Right renal cortex interstitium (tissue), 3 donors: ENCODE measurements around the gene SETDB1. TPM values are rescaled to one million over a fixed set of nuclear protein-coding genes. Genes with fewer than 3 reads are reported as not detected.
"Not testable (repeated sequence)": the region's sequence is repeated elsewhere in the genome, so short reads cannot be mapped to it uniquely, and the experiment has no call there.

Experiments used
- DNase-seq, 3 donors: peaks; one replicate each; pipeline ENCODE4 v3.0.0-alpha.2; 2013; ENCODE audit warnings: low read depth in 3 of 3, low spot score in 2 of 3
- polyA plus RNA-seq, 3 donors: library from polyadenylated mRNA; unstranded; fragments of 120-200 nt; gene quantifications; one replicate each; pipeline ENCODE4 v1.2.1, GENCODE V29; 2013; ENCODE audit not compliant: insufficient read length in 3 of 3

Gene SETDB1
- polyA plus RNA-seq, 3 donors = 77.4 to 90.5 (median 84.1) TPM

GRCh38 chr1:150928286-150928685, 2.1 kb downstream of the SETDB1 start:
- DNase-seq = no peak

DNA sequence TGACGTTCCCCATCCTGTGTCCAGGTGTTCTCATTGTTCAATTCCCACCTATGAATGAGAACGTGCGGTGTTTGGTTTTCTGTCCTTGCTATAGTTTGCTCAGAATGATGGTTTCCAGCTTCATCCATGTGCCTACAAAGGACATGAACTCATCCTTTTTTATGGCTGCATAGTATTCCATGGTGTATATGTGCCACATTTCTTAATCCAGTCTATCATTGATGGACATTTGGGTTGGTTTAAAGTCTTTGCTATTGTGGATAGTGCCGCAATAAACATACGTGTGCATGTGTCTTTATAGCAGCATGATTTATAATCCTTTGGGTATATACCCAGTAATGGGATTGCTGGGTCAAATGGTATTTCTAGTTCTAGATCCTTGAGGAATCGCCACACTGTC, 2.6 kb downstream of the SETDB1 start:
- not testable (repeated sequence) for DNase-seq

DNA sequence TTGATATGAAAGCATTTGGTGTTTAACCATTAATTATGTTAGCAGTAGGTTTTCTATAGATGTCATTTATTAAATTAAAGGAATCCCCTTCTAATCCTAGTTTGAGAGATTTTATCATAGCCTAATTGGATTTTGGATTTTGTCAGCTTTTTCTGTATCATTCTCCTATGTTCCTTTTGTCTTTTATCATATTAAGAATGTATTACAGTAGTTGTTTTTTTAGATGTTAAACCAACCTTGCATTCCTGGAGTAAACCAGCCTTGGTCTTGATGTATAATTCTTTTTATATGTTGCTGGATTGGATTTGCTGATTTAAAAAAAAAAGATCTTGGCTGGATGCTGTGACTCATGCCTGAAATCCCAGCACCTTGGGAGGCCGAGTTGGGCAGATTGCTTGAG, 5.6 kb downstream of the SETDB1 start:
- no peak for DNase-seq

GRCh38 chr1:150944856-150945255, 18.7 kb downstream of the SETDB1 start:
- no peak for DNase-seq

DNA sequence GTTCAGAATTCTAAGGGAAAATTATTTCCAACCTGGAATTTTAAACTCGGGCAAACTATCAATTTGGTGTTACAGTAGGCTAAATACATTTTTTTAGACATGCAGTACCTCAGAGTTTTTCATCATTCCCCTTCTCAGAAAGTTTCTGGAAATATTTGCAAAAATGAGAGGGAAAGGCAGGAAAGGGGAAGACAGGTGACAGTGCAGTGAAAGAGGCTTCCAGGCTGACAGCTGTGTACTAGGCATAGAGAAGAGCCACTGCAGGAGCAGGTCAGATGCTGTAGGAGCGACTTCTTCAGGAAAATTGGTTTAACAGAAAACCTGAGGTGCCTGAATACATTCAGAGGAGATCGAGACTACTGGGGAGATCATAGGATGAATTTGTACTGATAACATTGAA, 28.5 kb downstream of the SETDB1 start:
- DNase-seq = no peak

DNA sequence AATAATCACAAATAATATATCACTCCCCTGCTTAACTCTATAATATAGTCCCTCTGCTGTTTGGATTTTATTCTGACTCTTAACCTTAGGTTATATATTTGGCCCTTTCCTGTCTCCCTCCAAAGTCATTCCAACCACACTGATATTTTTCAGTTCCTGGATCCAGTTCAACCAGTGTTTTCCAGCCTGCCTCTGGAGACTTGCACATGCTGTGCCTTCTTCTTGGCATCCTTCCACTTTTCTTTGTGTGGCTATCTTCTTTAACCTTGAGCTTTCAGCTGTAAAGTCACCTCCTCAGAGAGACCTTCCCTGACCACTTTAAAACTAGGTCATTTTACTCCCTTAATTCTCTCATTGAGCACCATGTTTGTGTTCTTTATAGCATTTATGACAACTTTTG, 29.1 kb downstream of the SETDB1 start:
- no peak for DNase-seq

DNA sequence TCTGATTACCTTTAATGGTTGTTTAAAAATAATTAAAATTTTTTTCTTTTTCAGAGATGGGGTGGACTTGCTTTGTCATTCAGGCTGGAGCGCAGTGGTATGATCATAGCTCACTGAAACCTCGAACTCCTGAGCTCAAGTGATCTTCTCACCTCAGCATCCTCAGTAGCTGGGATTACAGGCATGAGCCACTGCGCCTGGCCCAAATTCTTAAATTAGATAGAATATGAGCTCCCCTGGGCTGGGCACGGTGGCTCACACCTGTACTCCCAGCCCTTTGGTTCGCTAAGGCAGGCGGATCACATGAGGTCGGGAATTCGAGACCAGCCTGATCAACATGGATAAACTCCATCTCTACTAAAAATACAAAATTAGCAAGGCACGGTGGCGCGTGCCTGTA, 31.5 kb downstream of the SETDB1 start:
- no peak for DNase-seq

DNA sequence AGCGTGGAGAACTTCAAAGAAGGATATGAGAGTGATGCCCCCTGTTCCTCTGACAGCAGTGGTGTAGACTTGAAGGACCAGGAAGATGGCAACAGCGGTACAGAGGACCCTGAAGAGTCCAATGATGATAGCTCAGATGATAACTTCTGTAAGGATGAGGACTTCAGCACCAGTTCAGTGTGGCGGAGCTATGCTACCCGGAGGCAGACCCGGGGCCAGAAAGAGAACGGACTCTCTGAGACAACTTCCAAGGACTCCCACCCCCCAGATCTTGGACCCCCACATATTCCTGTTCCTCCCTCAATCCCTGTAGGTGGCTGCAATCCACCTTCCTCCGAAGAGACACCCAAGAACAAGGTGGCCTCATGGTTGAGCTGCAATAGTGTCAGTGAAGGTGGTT, 34.5 kb downstream of the SETDB1 start:
- no peak for DNase-seq

GRCh38 chr1:150961756-150962155, 35.6 kb downstream of the SETDB1 start:
- DNase-seq = no peak

DNA sequence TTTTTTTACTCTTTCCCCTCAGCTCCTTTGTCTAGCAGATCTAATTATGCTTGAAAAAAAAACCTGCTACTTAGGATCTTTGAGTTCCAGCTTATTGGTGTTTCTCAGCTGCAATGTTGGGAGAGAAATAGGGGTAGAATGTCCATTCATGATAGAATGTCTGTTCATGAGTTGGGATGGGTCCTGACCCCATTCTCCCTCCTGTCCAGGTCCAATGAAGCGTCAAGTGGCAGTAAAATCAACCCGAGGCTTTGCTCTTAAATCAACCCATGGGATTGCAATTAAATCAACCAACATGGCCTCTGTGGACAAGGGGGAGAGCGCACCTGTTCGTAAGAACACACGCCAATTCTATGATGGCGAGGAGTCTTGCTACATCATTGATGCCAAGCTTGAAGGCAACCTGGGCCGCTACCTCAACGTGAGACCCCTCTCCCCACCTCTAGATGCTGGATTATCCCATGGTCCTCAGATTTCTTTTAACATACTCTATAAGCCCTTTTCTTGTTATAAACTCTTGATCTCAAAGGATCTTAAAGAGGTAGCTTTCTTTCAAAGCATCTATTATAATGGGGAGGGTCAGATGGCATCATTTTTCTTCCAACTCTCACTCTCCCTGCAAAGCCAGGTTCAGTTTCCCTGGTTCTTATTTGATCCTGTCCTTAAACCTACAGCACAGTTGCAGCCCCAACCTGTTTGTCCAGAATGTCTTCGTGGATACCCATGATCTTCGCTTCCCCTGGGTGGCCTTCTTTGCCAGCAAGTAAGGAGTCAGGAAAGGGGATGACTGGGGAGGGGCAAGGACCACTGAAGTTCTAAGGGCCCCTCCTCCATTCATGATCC, 37.4 kb downstream of the SETDB1 start:
- no peak for DNase-seq

DNA sequence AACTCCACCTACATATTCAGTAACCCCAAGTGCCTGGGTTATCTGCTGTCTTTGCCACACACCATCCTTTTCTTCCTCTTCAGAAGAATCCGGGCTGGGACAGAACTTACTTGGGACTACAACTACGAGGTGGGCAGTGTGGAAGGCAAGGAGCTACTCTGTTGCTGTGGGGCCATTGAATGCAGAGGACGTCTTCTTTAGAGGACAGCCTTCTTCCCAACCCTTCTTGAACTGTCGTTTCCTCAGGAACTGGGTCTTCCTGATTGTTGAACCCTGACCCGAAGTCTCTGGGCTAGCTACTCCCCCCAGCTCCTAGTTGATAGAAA, 38.0 kb downstream of the SETDB1 start:
- no peak for DNase-seq

- DNase-seq = no peak
These were observed 39.4 kb downstream of the SETDB1 start for GRCh38 chr1:150965605-150966004.

DNA sequence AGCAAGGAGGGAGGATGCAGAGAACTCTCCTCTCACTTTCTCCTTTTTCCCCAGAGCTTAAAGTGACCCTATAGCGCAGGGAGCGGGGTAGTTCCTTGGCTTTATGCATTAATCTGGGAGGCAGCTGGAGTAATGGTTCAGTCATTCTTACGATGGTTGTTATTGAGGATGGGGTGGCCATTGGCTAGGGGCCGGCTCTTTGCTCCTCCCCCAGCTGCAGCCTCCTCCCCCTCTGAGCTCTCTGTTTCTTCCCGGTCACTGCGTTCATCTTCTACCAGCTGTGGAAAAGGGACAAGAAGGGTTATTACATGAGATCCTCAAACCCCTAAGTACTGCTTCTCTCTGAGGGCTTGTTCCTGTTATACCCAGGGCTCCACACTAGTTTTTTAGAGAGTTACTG, 39.8 kb downstream of the SETDB1 start:
- no peak for DNase-seq

DNA sequence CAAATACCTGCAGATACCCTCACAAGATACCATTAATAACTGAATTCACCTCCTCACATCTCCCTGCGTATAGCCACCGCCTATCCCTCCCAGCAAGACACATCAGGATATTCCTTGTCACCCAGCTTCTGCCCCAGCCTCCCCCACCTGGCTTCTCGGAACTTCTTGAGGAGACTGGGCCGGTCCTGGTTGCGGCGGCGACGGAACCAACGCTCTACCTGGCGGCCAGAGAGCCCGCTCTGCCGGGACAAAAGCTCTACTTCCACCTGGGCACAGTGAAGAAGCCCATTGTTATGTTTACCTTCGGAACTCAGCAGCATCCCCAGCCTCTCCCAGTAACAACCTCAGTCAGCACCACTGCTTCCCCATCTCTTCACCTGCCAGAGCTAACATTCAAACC, 41.8 kb downstream of the SETDB1 start:
- DNase-seq = no peak

- no peak for DNase-seq
These were observed 42.3 kb downstream of the SETDB1 start for GRCh38 chr1:150968491-150968890.

DNA sequence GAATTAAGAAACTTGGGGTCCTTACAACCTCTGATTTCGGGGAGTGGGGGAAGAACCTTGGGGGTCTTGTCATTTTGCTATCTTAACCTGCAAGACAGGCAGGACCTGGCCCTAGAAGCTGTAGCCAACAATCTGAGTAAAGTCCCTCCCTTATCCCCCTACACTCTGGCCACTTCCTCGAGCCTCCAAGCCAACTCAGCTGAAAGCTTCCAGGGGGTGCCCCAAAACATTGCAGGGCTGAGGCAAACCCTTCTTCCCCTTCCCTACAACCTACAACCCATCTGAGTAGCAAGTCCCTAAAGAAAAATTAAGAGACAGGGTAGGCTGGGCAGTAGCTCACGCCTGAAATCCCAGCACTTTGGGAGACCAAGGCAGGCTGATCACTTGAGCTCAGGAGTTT, 43.5 kb downstream of the SETDB1 start:
- DNase-seq = no peak

- DNase-seq = no peak
These were observed 44.8 kb downstream of the SETDB1 start for GRCh38 chr1:150970808-150971582.

- DNase-seq = no peak
These were observed 45.6 kb downstream of the SETDB1 start for GRCh38 chr1:150971583-150972416.

DNA sequence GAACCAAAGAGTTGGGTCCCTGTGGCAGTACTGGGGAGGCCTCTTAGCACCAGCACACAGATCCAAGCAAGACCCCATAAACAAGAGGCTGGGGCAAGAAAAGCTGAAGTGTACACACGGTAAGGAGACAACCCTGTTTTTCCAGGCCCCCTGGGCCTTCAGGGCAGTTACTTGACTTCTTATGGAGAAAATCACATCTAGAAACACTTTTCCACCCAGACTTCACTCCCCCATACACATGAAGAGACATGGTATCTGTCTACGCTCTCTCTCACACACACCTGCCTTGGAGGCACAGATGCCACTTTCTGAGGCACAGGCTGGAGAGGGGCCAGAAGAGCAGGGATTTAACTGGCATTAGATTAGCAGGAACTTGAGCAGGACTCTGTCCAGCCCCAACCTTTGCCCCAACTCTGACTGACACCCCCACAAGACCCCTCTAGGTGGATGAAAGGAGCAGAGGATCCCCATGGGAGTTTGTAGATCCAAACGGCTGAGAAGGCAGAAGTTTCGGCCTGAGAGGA, 46.3 kb downstream of the SETDB1 start:
- no peak for DNase-seq

GRCh38 chr1:150973258-150973835, 47.2 kb downstream of the SETDB1 start:
- no peak for DNase-seq
